GM23338 (cell line): ENCODE results near the gene DRAM1. TPM values are rescaled to one million over a fixed set of nuclear protein-coding genes. Genes with fewer than 3 reads are reported as not detected.

Experiments used
- ATAC-seq: fragments of 200-7000 bp; cut with Tn5 transposase; 3 replicates; pipeline ENCODE4 v1.9.1; 2020
- DNase-seq: peaks from one replicate; pipeline ENCODE4 v3.0.0-alpha.2; 2015; ENCODE audit warnings: low spot score
- H2AFZ ChIP-seq: fragments of 200-600 bp; sonication (generic); 2 replicates; pipeline ENCODE4 v1.8.0; 2016; ENCODE audit warnings: antibody characterized with exemption, mild to moderate bottlenecking, moderate library complexity
- H3F3A ChIP-seq: fragments of 200-600 bp; sonication (generic); replicated peaks from 2 replicates; pipeline ENCODE4 v1.8.0; 2017; ENCODE audit warnings: antibody characterized with exemption, mixed run types, low read depth
- H3K27ac ChIP-seq: fragments of 200-600 bp; sonication (generic); 2 replicates; pipeline ENCODE4 v1.6.1; 2016; ENCODE audit warnings: low read depth
- H3K27me3 ChIP-seq: fragments of 200-600 bp; sonication (generic); 2 replicates; pipeline ENCODE4 v1.8.0; 2016; ENCODE audit warnings: mild to moderate bottlenecking, mixed run types, moderate library complexity; ENCODE audit not compliant: insufficient read depth
- H3K36me3 ChIP-seq: fragments of 200-600 bp; sonication (generic); 2 replicates; pipeline ENCODE4 v1.8.0; 2016; ENCODE audit warnings: mild to moderate bottlenecking; ENCODE audit not compliant: insufficient read depth
- H3K4me1 ChIP-seq: fragments of 200-600 bp; sonication (generic); 2 replicates; pipeline ENCODE4 v1.8.0; 2016; ENCODE audit warnings: mild to moderate bottlenecking, moderate library complexity; ENCODE audit not compliant: insufficient read depth
- H3K4me2 ChIP-seq: fragments of 200-600 bp; sonication (generic); 2 replicates; pipeline ENCODE4 v1.7.1; 2017; ENCODE audit warnings: mixed run types
- H3K4me3 ChIP-seq: fragments of 200-600 bp; sonication (generic); 2 replicates; pipeline ENCODE4 v1.6.1; 2016; ENCODE audit warnings: mixed run types
- H3K79me2 ChIP-seq: fragments of 200-600 bp; sonication (generic); replicated peaks from 2 replicates; pipeline ENCODE4 v1.8.0; 2017; ENCODE audit warnings: mild to moderate bottlenecking; ENCODE audit not compliant: insufficient read depth
- H3K9me2 ChIP-seq: fragments of 200-600 bp; sonication (generic); 2 replicates; pipeline ENCODE4 v1.8.0; 2017; ENCODE audit not compliant: insufficient read depth
- H4K20me1 ChIP-seq: fragments of 200-600 bp; sonication (generic); replicated peaks from 2 replicates; pipeline ENCODE4 v1.8.0; 2017; ENCODE audit warnings: mild to moderate bottlenecking; ENCODE audit not compliant: insufficient read depth
- H3K27ac Mint-ChIP-seq: 2 replicates; pipeline ENCODE4 v1.8.0; 2020; ENCODE audit warnings: inconsistent platforms, mild to moderate bottlenecking, moderate library complexity, mixed read lengths
- H3K27me3 Mint-ChIP-seq: 3 replicates; pipeline ENCODE4 v1.8.0; 2022; ENCODE audit warnings: low read depth, mild to moderate bottlenecking, moderate library complexity, mixed read lengths, inconsistent platforms; ENCODE audit not compliant: insufficient read depth, poor library complexity
- H3K36me3 Mint-ChIP-seq: 3 replicates; pipeline ENCODE4 v1.8.0; 2021; ENCODE audit warnings: low read depth, mild to moderate bottlenecking, inconsistent platforms, moderate library complexity, mixed read lengths
- H3K4me1 Mint-ChIP-seq: 3 replicates; pipeline ENCODE4 v1.8.0; 2020; ENCODE audit warnings: mild to moderate bottlenecking, inconsistent platforms, mixed read lengths
- H3K4me3 Mint-ChIP-seq: 3 replicates; pipeline ENCODE4 v1.8.0; 2021; ENCODE audit warnings: moderate library complexity, mild to moderate bottlenecking, inconsistent platforms, mixed read lengths
- H3K9me3 Mint-ChIP-seq: 3 replicates; pipeline ENCODE4 v1.8.0; 2020; ENCODE audit warnings: moderate library complexity, mild to moderate bottlenecking, inconsistent platforms, mixed read lengths
- CTCF ChIP-seq, 2 experiments: fragments of 200-600 bp in 1 of 2; sonication (generic) in 1 of 2; conservative IDR thresholded peaks; 2 replicates each; pipeline versions ENCODE4 v1.5.1 to v1.6.1; 2016 to 2017; ENCODE audit warnings: antibody characterized with exemption in 2 of 2, low read depth in 2 of 2, mild to moderate bottlenecking in 2 of 2, moderate library complexity in 1 of 2
- ETS1 ChIP-seq: IDR thresholded peaks from 2 replicates; pipeline ENCODE4 v1.6.1; 2016; ENCODE audit warnings: antibody characterized with exemption
- EZH2 ChIP-seq: fragments of 200-600 bp; sonication (generic); IDR thresholded peaks from one replicate; pipeline ENCODE4 v1.8.0; 2017; ENCODE audit warnings: antibody characterized with exemption, mild to moderate bottlenecking, low read depth; ENCODE audit not compliant: unreplicated experiment
- EZH2phosphoT487 ChIP-seq: fragments of 200-600 bp; sonication (generic); IDR thresholded peaks from one replicate; pipeline ENCODE4 v1.8.1; 2018; ENCODE audit warnings: antibody characterized with exemption; ENCODE audit not compliant: unreplicated experiment
- JUNB ChIP-seq: IDR thresholded peaks from one replicate; pipeline ENCODE4 v1.6.1; 2016; ENCODE audit warnings: antibody characterized with exemption; ENCODE audit not compliant: unreplicated experiment
- REST ChIP-seq: IDR thresholded peaks from one replicate; pipeline ENCODE4 v1.6.1; 2018; ENCODE audit warnings: antibody characterized with exemption; ENCODE audit not compliant: unreplicated experiment
- STAT1 ChIP-seq: IDR thresholded peaks from one replicate; pipeline ENCODE4 v1.6.1; 2016; ENCODE audit warnings: antibody characterized with exemption; ENCODE audit not compliant: unreplicated experiment
- ZNF114 ChIP-seq: fragments of 250-450 bp; sonication (Bioruptor Pico); IDR thresholded peaks from 2 replicates; pipeline ENCODE4 v1.5.0; 2020; ENCODE audit warnings: mild to moderate bottlenecking, moderate library complexity
- polyA plus RNA-seq: library from polyadenylated mRNA; unstranded; fragments of >200 nt; fragmentation: Nextera tagmentation; extraction: Ambion mirVana; gene quantifications from 2 replicates; pipeline ENCODE4 v1.2.1, GENCODE V29; 2016
- total RNA-seq: library from RNA; depleted of rRNA; stranded (reverse); fragments of >200 nt; shearing (Covaris generic); gene quantifications from 2 replicates; pipeline ENCODE4 v1.2.3, GENCODE V29; 2014
- TF ChIP-seq, protein P1 (sequence below): fragments of 250-450 bp; sonication (Bioruptor Pico); IDR thresholded peaks from 2 replicates; pipeline ENCODE4 v1.5.0; 2020; ENCODE audit warnings: mild to moderate bottlenecking, moderate library complexity

Gene DRAM1
- total and polyA plus RNA-seq, 2 experiments from 2014 or later = 5.7 to 8.5 TPM

DNA sequence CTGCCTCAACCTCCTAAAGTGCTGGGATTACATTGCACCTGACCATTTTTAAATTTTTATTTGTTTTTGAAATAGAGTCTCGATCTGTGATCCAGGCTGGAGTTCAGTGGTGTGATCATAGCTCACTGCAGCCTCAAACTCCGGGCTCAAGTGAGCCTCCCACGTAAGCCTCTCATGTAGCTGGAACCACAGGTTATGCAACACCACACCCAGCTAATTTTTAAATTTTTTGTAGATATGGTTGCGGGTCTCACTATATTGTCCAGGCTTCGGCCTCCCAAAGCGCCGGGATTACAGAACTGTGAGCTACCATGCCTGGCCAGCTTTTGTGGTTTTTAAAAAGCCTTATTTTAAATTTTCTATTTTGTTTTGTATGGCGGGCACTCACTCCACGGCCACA is 2.2 kb upstream of the DRAM1 start (continued):
- TF ChIP-seq, protein P1, sequence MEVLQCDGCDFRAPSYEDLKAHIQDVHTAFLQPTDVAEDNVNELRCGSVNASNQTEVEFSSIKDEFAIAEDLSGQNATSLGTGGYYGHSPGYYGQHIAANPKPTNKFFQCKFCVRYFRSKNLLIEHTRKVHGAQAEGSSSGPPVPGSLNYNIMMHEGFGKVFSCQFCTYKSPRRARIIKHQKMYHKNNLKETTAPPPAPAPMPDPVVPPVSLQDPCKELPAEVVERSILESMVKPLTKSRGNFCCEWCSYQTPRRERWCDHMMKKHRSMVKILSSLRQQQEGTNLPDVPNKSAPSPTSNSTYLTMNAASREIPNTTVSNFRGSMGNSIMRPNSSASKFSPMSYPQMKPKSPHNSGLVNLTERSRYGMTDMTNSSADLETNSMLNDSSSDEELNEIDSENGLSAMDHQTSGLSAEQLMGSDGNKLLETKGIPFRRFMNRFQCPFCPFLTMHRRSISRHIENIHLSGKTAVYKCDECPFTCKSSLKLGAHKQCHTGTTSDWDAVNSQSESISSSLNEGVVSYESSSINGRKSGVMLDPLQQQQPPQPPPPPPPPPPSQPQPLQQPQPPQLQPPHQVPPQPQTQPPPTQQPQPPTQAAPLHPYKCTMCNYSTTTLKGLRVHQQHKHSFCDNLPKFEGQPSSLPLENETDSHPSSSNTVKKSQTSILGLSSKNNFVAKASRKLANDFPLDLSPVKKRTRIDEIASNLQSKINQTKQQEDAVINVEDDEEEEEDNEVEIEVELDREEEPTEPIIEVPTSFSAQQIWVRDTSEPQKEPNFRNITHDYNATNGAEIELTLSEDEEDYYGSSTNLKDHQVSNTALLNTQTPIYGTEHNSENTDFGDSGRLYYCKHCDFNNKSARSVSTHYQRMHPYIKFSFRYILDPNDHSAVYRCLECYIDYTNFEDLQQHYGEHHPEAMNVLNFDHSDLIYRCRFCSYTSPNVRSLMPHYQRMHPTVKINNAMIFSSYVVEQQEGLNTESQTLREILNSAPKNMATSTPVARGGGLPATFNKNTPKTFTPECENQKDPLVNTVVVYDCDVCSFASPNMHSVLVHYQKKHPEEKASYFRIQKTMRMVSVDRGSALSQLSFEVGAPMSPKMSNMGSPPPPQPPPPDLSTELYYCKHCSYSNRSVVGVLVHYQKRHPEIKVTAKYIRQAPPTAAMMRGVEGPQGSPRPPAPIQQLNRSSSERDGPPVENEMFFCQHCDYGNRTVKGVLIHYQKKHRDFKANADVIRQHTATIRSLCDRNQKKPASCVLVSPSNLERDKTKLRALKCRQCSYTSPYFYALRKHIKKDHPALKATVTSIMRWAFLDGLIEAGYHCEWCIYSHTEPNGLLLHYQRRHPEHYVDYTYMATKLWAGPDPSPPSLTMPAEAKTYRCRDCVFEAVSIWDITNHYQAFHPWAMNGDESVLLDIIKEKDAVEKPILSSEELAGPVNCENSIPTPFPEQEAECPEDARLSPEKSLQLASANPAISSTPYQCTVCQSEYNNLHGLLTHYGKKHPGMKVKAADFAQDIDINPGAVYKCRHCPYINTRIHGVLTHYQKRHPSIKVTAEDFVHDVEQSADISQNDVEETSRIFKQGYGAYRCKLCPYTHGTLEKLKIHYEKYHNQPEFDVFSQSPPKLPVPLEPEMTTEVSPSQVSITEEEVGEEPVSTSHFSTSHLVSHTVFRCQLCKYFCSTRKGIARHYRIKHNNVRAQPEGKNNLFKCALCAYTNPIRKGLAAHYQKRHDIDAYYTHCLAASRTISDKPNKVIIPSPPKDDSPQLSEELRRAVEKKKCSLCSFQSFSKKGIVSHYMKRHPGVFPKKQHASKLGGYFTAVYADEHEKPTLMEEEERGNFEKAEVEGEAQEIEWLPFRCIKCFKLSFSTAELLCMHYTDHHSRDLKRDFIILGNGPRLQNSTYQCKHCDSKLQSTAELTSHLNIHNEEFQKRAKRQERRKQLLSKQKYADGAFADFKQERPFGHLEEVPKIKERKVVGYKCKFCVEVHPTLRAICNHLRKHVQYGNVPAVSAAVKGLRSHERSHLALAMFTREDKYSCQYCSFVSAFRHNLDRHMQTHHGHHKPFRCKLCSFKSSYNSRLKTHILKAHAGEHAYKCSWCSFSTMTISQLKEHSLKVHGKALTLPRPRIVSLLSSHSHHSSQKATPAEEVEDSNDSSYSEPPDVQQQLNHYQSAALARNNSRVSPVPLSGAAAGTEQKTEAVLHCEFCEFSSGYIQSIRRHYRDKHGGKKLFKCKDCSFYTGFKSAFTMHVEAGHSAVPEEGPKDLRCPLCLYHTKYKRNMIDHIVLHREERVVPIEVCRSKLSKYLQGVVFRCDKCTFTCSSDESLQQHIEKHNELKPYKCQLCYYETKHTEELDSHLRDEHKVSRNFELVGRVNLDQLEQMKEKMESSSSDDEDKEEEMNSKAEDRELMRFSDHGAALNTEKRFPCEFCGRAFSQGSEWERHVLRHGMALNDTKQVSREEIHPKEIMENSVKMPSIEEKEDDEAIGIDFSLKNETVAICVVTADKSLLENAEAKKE (CRISPR knock-in tag) = no peak
- no peak for TF ChIP-seq ETS1

DNA sequence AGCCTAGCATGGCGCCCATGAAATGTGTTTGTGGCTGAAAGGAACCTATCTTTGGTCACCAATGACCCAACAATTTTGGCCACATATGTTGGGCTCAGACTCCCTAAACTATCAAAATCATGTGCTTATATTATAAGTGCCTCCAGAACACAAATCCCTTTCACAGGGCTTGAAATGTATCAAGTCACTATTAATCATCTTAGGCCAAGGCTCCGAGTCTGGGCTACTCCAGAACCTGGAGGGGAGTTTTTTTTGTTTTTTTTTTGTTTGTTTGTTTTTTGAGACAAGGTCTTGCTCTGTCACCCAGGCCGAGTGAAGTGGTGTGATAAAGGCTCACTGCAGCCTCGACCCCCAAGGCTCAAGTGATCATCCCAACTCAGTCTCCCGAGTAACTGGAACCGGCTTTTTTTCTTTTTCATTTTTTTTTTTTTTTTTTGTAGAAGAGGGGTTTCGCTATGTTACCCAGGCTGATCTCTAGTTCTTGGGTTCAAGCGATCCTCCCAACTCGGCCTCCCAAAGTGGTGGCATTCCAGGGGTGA is 989 bp upstream of the DRAM1 start:
- peak overlapping the region; percentile 78 for H3K4me3 ChIP-seq
- ATAC-seq (no peak), DNase-seq (peak; percentile 6)
- H3K27me3 ChIP-seq = peaks cover 26% of the 10 kb centered on the region
- peak overlapping the region; percentile 95 for H2AFZ ChIP-seq
- no peaks in the 10 kb centered on the region for H4K20me1 ChIP-seq
- H3K9me2 ChIP-seq = no peaks in the 10 kb centered on the region
- no peaks in the 10 kb centered on the region; the same call in 2 of the 3 replicates for H3K36me3 Mint-ChIP-seq
- H3K27ac ChIP-seq = no peak overlapping the region
- H3K36me3 ChIP-seq = no peaks in the 10 kb centered on the region
- H3K4me3 Mint-ChIP-seq = peak overlapping the region; percentile 76
- H3K4me1 ChIP-seq = peaks cover 5% of the 10 kb centered on the region; the same call in 1 of the 2 replicates
- H3K9me3 Mint-ChIP-seq = no peaks in the 10 kb centered on the region
- peaks cover 15% of the 10 kb centered on the region for H3K27me3 Mint-ChIP-seq
- H3F3A ChIP-seq = 0 out of 2 replicates have a peak, but pooled peaks cover 4% of the 10 kb centered on the region
- peaks cover 5% of the 10 kb centered on the region for H3K4me1 Mint-ChIP-seq
- H3K4me2 ChIP-seq = peak overlapping the region; percentile 88
- H3K27ac Mint-ChIP-seq = no peak overlapping the region
- no peaks in the 10 kb centered on the region for H3K79me2 ChIP-seq
- TF ChIP-seq REST = no peak
- TF ChIP-seq EZH2 = no peak
- no peak for TF ChIP-seq ZNF114
- TF ChIP-seq JUNB = no peak
- TF ChIP-seq STAT1 = no peak
- TF ChIP-seq CTCF (conservative IDR thresholded peaks at IDR 0.05; ENCODE audit: low read depth in 2 of 2) = no peak
- TF ChIP-seq EZH2phosphoT487 = no peak
